ENCODE data around the gene MASP1. TPM values are rescaled to one million over a fixed set of nuclear protein-coding genes. Genes with fewer than 3 reads are reported as not detected.
"Not testable (repeated sequence)": the region's sequence is repeated elsewhere in the genome, so short reads cannot be mapped to it uniquely, and the experiment has no call there.

The MASP1 gene
- total RNA-seq, 1 donor from 2014 or later, result 144 TPM

GRCh38 chr3:187242900-187243299 lies 48.6 kb downstream of the MASP1 start:
- intact Hi-C loops (cut with DNase I), result no loop called here
- DNase-seq, result no peak
- no peak for ATAC-seq (ENCODE audit: poor library complexity)

- no peak for DNase-seq
- no peak for ATAC-seq (ENCODE audit: poor library complexity)
- intact Hi-C loops (cut with DNase I), result no loop called here
These were observed 49.1 kb downstream of the MASP1 start for GRCh38 chr3:187242435-187242834.

DNA sequence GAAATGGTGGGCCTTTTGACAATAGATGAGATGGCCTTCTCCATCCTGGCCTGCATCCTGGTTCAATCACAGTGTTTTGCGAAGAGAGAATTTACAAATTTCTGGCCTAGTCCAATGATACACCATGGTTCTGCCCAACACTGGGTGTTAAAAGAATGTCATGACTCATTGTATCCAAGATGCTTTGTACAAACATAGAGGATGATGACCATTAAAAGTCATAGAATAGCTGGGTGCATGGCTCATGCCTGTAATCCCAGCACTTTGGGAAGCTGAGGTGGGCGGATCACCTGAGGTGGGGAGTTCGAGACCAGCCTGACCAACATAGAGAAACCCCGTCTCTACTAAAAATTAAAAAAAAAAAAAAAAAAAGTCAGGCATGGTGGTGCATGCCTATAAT lies 52.7 kb downstream of the MASP1 start:
- intact Hi-C loops (cut with DNase I); DNase-seq; ATAC-seq (ENCODE audit: poor library complexity): not testable (repeated sequence)

DNA sequence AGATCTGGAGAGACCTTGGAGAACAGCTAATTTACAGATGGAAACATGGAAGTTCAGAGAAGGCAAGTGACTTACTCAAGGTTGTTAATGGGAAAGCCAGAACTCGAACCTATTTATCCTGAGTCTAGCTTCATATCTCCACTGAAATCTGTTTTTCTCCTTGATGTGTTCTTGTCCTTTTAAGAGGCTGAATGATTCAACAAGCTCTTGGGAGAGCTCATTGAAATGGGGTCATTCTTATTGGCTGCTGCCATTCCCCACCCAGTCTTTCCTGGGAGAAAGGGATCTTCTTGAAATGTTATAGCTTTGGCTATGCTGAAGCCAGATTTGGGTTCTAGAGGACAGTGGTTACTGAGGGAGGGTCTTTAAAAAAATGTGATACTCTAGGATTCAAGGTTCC lies 53.3 kb downstream of the MASP1 start:
- intact Hi-C loops (cut with DNase I), result no loop called here
- DNase-seq (no peak), ATAC-seq (ENCODE audit: poor library complexity) (no peak)

GRCh38 chr3:187237741-187238140 lies 53.8 kb downstream of the MASP1 start:
- DNase-seq (no peak), ATAC-seq (ENCODE audit: poor library complexity) (no peak)
- intact Hi-C loops (cut with DNase I), result no loop called here

DNA sequence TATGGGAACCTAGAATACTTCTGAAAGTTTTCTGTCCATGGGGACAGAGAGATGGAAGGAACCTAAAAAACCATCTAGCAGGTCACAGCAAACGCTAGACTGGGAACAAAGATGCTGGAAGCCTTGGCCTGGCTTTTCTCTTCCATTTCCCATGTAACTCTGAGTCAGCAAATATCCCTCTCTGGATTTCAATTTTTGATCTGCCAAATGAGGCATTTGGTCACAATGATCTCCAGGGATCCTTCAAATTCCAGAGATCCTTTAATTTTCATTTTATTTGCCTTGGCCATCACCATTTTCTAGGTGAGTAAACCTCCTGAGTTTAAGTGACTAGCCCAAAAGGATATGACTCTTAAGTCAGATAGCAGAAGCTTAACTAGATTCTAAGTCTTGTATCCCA lies 54.6 kb downstream of the MASP1 start:
- intact Hi-C loops (cut with DNase I), result no loop called here
- ATAC-seq (ENCODE audit: poor library complexity) (no peak), DNase-seq (no peak)

DNA sequence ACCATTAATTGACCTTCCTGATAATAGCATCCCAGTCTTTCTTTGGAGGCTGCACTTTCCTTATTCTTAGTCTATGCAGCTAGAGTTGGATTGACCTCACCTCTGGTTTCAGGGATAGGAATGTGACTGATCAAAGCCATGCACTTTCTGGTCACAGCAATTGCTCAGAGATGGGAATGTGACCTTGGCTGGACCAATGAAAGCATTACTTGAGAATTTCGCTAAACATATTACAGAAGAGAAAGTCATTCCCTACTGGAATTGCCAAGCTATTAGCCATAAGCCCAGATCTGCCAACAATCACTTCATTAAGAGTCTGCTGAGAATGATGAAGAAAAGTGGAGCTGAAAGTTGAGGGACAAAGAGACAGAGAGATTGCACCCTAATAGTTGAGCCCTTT lies 61.5 kb downstream of the MASP1 start:
- intact Hi-C loops (cut with DNase I), result no loop called here
- ATAC-seq (ENCODE audit: poor library complexity), result no peak
- DNase-seq, result no peak

GRCh38 chr3:187228740-187229139 lies 62.8 kb downstream of the MASP1 start:
- intact Hi-C loops (cut with DNase I), result loop anchor here (10.0 kb wide), 2 partner anchors 76 to 486 kb away; no protein-coding TSS in a partner anchor
- no peak for ATAC-seq (ENCODE audit: poor library complexity)

DNA sequence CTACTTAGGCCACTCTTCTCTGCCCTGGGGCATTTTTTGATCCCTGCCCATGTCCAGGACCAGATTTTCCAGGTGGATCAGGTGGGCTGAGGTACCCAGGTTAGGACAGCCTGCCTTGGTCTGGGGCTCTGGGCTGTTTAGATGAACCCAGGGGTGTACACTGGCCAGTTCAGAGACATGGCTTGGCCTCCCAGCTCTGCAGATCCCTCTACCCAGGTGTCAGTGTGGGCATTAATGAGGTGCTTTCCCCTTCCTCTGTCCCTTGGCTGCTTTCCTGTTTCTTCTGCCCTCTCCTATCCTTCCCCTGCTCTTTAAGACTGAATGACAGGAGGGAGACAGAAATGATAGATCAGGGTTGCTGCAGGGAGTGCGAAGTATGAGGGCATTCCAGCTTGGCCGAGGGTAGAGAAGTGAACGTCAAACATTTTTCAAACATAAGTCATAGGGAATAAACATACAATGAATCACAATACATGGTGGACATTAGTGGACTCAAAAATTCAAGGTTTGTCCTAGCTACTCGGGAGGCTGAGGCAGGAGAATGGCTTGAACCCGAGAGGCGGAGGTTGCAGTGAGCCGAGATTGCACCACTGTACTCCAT lies 63.8 kb downstream of the MASP1 start:
- ATAC-seq (ENCODE audit: poor library complexity) (no peak), DNase-seq (no peak)
- intact Hi-C loops (cut with DNase I), result loop anchor here (10.0 kb wide), 2 partner anchors 77 to 487 kb away; no protein-coding TSS in a partner anchor

More at GRCh38 chr3:187228740-187229139, 62.8 kb downstream of the MASP1 start:
- DNase-seq, result no peak

DNA sequence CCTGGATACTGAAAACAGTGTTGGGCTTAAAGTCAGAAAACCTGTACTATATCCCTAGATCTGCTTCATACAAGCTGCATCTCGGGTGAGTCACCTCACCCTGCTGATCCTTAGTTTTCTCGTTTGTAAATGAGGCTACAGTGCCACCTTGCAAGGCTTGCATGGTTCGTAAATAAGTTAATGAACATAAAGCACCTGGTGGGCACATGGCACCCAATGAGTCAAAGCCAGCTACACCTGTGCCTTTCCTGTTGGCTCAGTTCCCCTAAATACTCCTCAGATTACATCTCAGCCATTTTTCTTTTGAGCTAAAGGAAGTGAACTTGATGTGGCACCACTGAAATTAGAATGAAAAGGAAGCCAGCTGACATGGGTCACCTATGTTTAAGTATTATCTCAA lies 67.7 kb downstream of the MASP1 start:
- no peak for ATAC-seq (ENCODE audit: poor library complexity)
- DNase-seq, result no peak
- intact Hi-C loops (cut with DNase I), result loop anchor here (5.0 to 10.0 kb wide), 3 partner anchors 81 to 491 kb away; no protein-coding TSS in a partner anchor

DNA sequence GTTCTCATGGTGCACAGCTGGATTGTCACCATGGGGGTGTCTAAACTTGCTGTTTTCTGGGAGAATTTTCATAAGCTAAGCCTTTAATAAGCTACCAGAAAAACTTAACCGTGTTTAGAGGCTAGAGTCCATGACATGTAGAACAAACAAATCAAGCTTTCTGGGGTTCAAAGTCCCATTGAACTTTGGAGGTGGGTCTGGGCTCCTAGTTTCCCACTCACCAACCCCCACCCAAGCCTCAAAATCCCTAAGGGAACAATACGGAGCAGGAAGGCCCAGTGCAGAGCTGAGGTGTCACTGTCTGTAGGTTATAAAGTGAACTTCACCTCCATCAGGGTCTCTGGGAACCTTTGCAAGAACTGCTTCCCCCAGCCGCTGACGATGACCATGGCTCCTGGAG lies 68.7 kb downstream of the MASP1 start:
- ATAC-seq (ENCODE audit: poor library complexity) (no peak), DNase-seq (no peak)
- intact Hi-C loops (cut with DNase I), result loop anchor here (5.0 to 10.0 kb wide), 3 partner anchors 82 to 492 kb away; no protein-coding TSS in a partner anchor

DNA sequence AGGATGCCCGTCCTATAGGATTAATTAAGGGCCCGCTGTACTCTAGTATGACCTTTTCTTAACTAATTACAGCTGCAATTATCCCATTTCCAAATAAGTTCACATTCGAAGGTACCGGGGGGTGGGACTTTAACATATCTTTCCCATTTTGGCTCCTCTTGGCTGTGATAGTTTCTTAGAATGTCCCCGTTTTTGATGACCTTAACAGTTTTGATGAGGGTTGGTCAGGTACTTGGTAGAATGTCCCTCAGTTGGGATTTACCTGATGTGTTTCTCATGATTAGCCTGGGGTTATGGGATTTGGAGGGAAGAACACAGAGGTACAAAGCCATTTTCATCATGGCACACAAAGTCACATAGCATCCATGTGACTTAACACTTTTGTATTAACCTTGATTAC lies 76.1 kb downstream of the MASP1 start:
- no peak for ATAC-seq (ENCODE audit: poor library complexity)
- intact Hi-C loops (cut with DNase I), result no loop called here
- no peak for DNase-seq

DNA sequence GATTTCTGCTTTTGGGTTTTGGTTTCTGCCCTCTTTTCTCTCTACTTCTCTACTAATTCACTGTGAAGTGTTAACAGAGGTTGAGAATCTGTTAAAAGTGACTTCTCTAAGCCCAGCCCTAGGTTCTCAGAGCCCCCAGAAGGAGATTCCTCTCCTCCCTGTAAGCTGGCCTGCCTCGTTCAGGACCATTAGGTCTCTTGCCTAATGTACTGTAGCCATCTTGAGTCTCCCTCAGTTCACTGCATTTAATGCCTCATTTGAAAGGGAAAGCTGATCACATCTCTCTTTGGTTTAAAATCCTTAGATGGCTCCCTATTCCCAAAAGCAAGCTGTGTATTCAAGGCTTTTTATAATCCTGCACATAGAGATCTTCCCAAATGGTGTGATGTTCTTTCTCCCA lies 77.9 kb downstream of the MASP1 start:
- no peak for ATAC-seq (ENCODE audit: poor library complexity)

DNA sequence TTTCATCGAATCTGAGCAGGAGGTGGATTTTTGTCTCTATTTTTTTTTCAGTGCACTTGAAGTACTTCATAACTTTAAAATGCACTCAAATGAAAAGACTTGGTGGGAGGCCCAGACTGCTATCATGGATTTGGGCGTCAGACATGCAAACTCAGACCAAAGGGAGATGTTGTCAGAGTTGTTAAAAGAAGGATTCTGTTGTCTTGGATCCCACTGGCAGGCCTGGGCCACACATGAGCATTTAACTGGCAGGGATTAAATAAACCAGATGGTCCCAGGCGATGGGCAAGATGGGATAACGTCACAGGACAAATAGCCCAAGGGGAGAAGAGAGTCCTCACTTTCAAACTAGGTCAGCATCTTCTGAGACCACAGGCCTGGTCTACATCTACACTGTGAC lies 78.8 kb downstream of the MASP1 start:
- intact Hi-C loops (cut with DNase I), result no loop called here
- ATAC-seq (ENCODE audit: poor library complexity) (peak; percentile 77), DNase-seq (peak; percentile 50)

More for the DNA sequence above, 77.9 kb downstream of the MASP1 start:
- intact Hi-C loops (cut with DNase I), result no loop called here
- DNase-seq, result no peak

GRCh38 chr3:187212196-187212545 lies 79.4 kb downstream of the MASP1 start:
- no peak for DNase-seq
- intact Hi-C loops (cut with DNase I), result no loop called here
- ATAC-seq (ENCODE audit: poor library complexity), result no peak

DNA sequence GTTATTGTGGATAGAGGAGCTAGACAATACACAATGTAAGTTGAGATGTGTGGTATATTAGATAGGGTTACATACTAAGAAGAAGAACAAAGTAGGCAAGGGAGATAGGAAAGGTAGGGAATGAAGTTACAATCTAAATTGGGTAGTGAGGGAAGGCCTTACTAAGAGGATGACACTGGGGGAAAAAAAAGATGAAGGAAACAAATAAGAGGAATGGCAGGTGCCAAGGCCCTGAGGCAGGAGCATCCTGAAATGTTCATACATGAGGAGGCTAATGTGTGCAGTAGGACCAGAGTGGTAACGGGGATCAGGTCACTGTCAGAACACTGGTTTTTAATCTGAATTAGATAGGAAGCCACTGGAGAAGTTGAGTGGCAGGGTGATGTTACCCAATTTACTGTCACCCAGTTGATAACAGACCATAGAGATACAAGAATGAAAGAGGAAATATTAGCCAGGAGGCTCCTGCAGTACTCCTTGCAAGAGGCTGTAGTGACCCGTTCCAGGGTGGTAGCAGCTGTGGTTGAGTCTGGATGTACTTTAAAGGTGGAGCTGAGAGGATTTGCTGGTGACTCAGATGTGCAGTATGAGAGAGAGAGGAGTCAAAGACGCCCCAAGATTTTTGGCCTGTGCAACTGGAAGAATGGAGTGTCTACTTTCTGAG lies 79.9 kb downstream of the MASP1 start:
- DNase-seq (no peak), ATAC-seq (ENCODE audit: poor library complexity) (no peak)
- intact Hi-C loops (cut with DNase I), result no loop called here

DNA sequence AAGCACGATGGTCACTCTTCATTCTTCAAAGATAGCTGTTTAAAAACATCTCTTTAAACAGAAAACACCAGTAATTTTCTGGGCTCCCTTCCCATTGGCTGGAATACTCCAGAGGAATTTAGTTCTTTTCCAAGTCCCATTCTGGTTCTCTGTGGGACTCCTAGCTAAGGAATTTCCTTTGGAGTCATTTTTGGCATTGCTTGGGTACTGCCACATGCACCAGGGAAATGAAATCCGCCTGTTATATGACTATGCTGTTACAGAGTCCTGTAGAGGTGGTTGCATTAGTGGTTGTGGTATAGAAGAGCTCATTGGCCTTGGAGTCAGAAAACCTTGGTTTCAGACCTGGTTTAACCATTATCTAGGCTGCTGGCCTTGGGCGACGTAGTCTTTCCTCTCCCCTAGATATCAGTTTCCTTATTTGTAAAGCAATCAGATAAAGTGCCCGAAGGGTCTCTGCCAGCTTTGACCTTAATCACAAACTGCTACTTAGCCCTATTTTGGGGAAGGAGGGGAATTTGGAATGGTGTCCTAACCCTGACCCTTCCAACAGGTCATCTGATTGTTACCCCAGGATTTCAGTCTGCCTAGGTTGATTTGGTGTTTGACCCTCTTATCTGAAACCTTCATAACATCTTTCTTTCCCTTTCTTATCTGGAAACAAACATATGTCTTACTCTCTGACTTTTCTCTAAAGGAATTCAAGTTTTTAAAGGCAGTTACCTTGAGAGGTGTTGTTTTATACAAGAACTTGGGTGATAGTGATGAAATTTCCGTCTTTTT lies 80.8 kb downstream of the MASP1 start:
- DNase-seq, result no peak
- intact Hi-C loops (cut with DNase I), result no loop called here
- peak; percentile 38 for ATAC-seq (ENCODE audit: poor library complexity)

GRCh38 chr3:187210091-187210490 lies 81.4 kb downstream of the MASP1 start:
- no peak for ATAC-seq (ENCODE audit: poor library complexity)
- intact Hi-C loops (cut with DNase I), result no loop called here
- no peak for DNase-seq

DNA sequence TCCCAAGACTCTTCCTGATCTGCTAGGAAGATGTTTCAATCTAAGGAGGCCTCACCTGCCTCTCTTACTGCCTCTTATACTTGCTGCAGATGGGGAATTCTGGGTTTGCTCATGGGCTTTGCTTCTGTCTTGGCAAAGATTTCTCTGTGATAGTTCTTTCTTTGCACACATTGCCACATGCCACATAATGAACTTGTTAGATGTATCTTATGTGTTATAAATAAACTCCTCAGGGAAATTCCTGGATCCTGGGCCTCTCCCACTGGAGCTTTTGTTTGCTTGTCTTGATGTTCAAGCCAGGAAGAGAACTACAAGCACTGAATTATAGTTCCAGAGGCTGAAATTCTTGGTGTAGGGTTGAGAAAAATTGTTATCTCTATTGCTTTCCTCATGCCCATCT lies 82.0 kb downstream of the MASP1 start:
- no peak for DNase-seq
- ATAC-seq (ENCODE audit: poor library complexity), result no peak
- intact Hi-C loops (cut with DNase I), result no loop called here

DNA sequence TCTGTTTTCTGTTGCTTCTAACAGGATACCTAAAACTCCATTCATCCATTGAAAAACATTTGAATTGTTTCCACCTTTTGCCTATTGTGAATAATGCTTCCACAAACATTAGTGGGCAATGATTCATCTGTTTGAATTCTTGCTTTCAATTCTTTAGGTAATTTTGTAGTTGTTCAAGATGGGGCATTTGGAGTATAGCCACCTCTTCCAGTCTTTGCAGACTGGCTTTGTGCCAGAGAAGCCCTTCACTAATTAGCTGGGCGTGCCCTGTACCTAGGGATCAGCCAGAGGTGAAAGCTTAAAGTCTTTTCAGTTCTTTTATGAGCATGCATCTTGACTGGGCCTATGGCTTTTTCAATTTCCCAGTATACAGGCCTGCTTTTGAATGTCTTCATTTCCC lies 83.4 kb downstream of the MASP1 start:
- ATAC-seq (ENCODE audit: poor library complexity) (no peak), DNase-seq (no peak)
- intact Hi-C loops (cut with DNase I), result no loop called here

All from Right ventricle myocardium superior (tissue), 1 donor.